ENCODE data around the gene FAM193B.

Gene FAM193B

DNA sequence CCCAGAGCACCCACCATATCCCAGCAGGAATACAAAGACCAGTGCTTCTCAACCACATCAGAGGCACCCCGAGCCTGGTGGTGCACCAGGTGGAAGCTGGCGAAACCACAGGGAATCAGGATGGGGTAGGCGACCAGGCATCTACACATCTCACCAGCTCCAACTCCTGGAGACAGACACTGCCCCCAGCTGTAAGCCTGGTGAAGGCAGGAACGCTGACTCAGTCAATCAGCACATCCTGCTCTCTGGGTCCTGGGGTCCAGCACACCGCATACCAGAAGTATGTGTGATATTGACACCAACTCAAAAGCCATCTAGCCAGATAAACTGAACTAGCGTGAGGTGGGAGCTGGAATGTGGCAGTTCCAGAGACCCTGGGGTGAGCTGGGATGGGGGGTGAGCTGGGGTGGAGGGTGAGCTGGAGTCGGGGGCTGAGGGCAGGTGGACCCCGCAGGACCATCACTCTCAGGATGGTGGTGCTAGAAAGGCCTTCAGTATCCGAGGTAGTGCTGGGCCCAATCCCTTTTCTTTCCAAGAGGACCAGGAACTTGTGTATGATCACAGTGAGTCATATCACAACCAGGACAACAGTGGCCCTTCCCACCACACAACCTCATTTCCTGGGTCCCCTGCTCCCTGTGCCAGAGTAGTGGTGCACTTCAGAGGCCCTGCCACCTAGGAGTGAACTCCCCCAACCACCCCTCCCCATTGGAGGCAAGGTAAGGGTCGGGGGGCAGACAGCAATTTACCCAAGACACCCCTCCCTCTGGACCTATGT lies 83.4 kb downstream of the FAM193B start:
- no peak for DNase-seq (ENCODE audit: low read depth, low spot score)

Measured in activated naive CD8-positive, alpha-beta T cell treated with anti-CD3 and anti-CD28 coated beads, Interleukin-2, amount 50 U/mL, for 16 hours (primary cell).